Activated T-cell treated with anti-CD3 and anti-CD28 coated beads for 1 hour (primary cell): ENCODE data around the gene PSG6.
"Not testable (repeated sequence)": the region's sequence is repeated elsewhere in the genome, so short reads cannot be mapped to it uniquely, and the experiment has no call there.

Source experiments
- DNase-seq: peaks from one replicate; pipeline ENCODE4 v3.0.0-alpha.2; 2020; ENCODE audit warnings: low read depth

The PSG6 gene

GRCh38 chr19:42917634-42918033 is at the start of gene PSG6:
PSG6 (minus strand) TSS chr19:42917894; CDS start chr19:42917792, 102 bp downstream.
- DNase-seq = not testable (repeated sequence)

GRCh38 chr19:42965176-42965575 is 47.5 kb upstream of the PSG6 start:
- no peak for DNase-seq

GRCh38 chr19:42961119-42961518 is 43.4 kb upstream of the PSG6 start:
- DNase-seq = no peak

- not testable (repeated sequence) for DNase-seq
These were observed 34.4 kb upstream of the PSG6 start for GRCh38 chr19:42952126-42952525.

GRCh38 chr19:42951476-42951875 is 33.8 kb upstream of the PSG6 start:
- not testable (repeated sequence) for DNase-seq

GRCh38 chr19:42942187-42942789 is 24.6 kb upstream of the PSG6 start:
- no peak for DNase-seq

GRCh38 chr19:42937107-42937506 is 19.4 kb upstream of the PSG6 start, which contains the start of gene PSG7:
PSG7 (minus strand) TSS chr19:42937207; CDS start chr19:42937076, 131 bp downstream.
- not testable (repeated sequence) for DNase-seq

GRCh38 chr19:42934726-42935125 is 17.0 kb upstream of the PSG6 start:
- DNase-seq = not testable (repeated sequence)

GRCh38 chr19:42934183-42934582 is 16.5 kb upstream of the PSG6 start:
- DNase-seq = not testable (repeated sequence)

- not testable (repeated sequence) for DNase-seq
These were observed 15.7 kb upstream of the PSG6 start for GRCh38 chr19:42933412-42933811.

GRCh38 chr19:42932485-42933101 is 14.9 kb upstream of the PSG6 start:
- DNase-seq = not testable (repeated sequence)

GRCh38 chr19:42930214-42930613 is 12.5 kb upstream of the PSG6 start:
- DNase-seq = peak; percentile 4

GRCh38 chr19:42928896-42929295 is 11.2 kb upstream of the PSG6 start:
- no peak for DNase-seq

GRCh38 chr19:42926781-42927180 is 9.1 kb upstream of the PSG6 start:
- DNase-seq = no peak

GRCh38 chr19:42923106-42923505 is 5.4 kb upstream of the PSG6 start:
- DNase-seq = peak; percentile 4

GRCh38 chr19:42920971-42921370 is 3.3 kb upstream of the PSG6 start:
- not testable (repeated sequence) for DNase-seq

- DNase-seq = no peak
These were observed 2.0 kb upstream of the PSG6 start for GRCh38 chr19:42919757-42920079.

- DNase-seq = not testable (repeated sequence)
These were observed 1.5 kb upstream of the PSG6 start for GRCh38 chr19:42919070-42919756.

- DNase-seq = not testable (repeated sequence)
These were observed 829 bp upstream of the PSG6 start for GRCh38 chr19:42918377-42919069.

- not testable (repeated sequence) for DNase-seq
These were observed 763 bp downstream of the PSG6 start for GRCh38 chr19:42916931-42917330.

- not testable (repeated sequence) for DNase-seq
These were observed 4.2 kb downstream of the PSG6 start for GRCh38 chr19:42913516-42913915.

- DNase-seq = not testable (repeated sequence)
These were observed 4.8 kb downstream of the PSG6 start for GRCh38 chr19:42912941-42913340.

- not testable (repeated sequence) for DNase-seq
These were observed 6.0 kb downstream of the PSG6 start for GRCh38 chr19:42911731-42912130.
